GM15510 (cell line): ENCODE results near the gene TTC3.

ENCODE experiments used
- POLR2A ChIP-seq: IDR thresholded peaks from 3 replicates; pipeline ENCODE4 v1.6.1; 2011; ENCODE audit warnings: borderline replicate concordance; ENCODE audit not compliant: insufficient read length; ENCODE audit errors: extremely low read depth

The TTC3 gene

GRCh38 chr21:37159053-37159776 is 86.2 kb downstream of the TTC3 start:
- no peak for TF ChIP-seq POLR2A

GRCh38 chr21:37159949-37160348 is 86.9 kb downstream of the TTC3 start:
- TF ChIP-seq POLR2A, result no peak

- TF ChIP-seq POLR2A, result no peak
These were observed 91.7 kb downstream of the TTC3 start for GRCh38 chr21:37164742-37165141.

GRCh38 chr21:37165586-37165985 is 92.5 kb downstream of the TTC3 start:
- no peak for TF ChIP-seq POLR2A

- TF ChIP-seq POLR2A, result no peak
These were observed 93.7 kb downstream of the TTC3 start for GRCh38 chr21:37166733-37167132.

GRCh38 chr21:37168666-37169065 is 95.6 kb downstream of the TTC3 start:
- no peak for TF ChIP-seq POLR2A

GRCh38 chr21:37172646-37173045 is 99.6 kb downstream of the TTC3 start:
- no peak for TF ChIP-seq POLR2A

GRCh38 chr21:37176716-37177115 is 103.7 kb downstream of the TTC3 start:
- no peak for TF ChIP-seq POLR2A

- TF ChIP-seq POLR2A, result no peak
These were observed 108.0 kb downstream of the TTC3 start for GRCh38 chr21:37181059-37181458.

- TF ChIP-seq POLR2A, result no peak
These were observed 109.2 kb downstream of the TTC3 start for GRCh38 chr21:37182222-37182621.

GRCh38 chr21:37183749-37184148 is 110.7 kb downstream of the TTC3 start:
- no peak for TF ChIP-seq POLR2A

GRCh38 chr21:37184784-37185593 is 111.9 kb downstream of the TTC3 start:
- no peak for TF ChIP-seq POLR2A

GRCh38 chr21:37186983-37187382 is 113.9 kb downstream of the TTC3 start:
- TF ChIP-seq POLR2A, result no peak

- TF ChIP-seq POLR2A, result no peak
These were observed 115.8 kb downstream of the TTC3 start for GRCh38 chr21:37188825-37189224.

- no peak for TF ChIP-seq POLR2A
These were observed 119.0 kb downstream of the TTC3 start for GRCh38 chr21:37192019-37192418.

GRCh38 chr21:37193006-37193405 is 120.0 kb downstream of the TTC3 start:
- no peak for TF ChIP-seq POLR2A
